Fibroblast of peridontal ligament (primary cell): Measurements from ENCODE around the gene CNBD2.
"Not testable (repeated sequence)": the region's sequence is repeated elsewhere in the genome, so short reads cannot be mapped to it uniquely, and the experiment has no call there.

Source experiments
- DNase-seq: peaks from one replicate; pipeline ENCODE4 v3.0.0-alpha.2; 2010; ENCODE audit errors: extremely low read depth

Gene CNBD2

GRCh38 chr20:35975576-35976373, 7.4 kb downstream of the CNBD2 start:
- DNase-seq, result no peak

- DNase-seq, result peak; percentile 25
These were observed 9.7 kb downstream of the CNBD2 start for GRCh38 chr20:35978041-35978513.

- DNase-seq, result no peak
These were observed 11.2 kb downstream of the CNBD2 start for GRCh38 chr20:35979544-35979943.

GRCh38 chr20:35981969-35982368, 13.6 kb downstream of the CNBD2 start:
- DNase-seq, result no peak

- DNase-seq, result no peak
These were observed 16.0 kb downstream of the CNBD2 start for GRCh38 chr20:35984382-35984781.

- DNase-seq, result no peak
These were observed 17.4 kb downstream of the CNBD2 start for GRCh38 chr20:35985806-35986205.

- DNase-seq, result peak; percentile 23
These were observed 20.6 kb downstream of the CNBD2 start for GRCh38 chr20:35988910-35989463.

- peak; percentile 52 for DNase-seq
These were observed 22.9 kb downstream of the CNBD2 start for GRCh38 chr20:35991142-35991771.

- peak; percentile 69 for DNase-seq
These were observed 24.4 kb downstream of the CNBD2 start for GRCh38 chr20:35992713-35993335.

GRCh38 chr20:35994994-35995453, 26.6 kb downstream of the CNBD2 start:
- peak; percentile 82 for DNase-seq

GRCh38 chr20:35996492-35996891, 28.1 kb downstream of the CNBD2 start:
- not testable (repeated sequence) for DNase-seq

- not testable (repeated sequence) for DNase-seq
These were observed 32.9 kb downstream of the CNBD2 start for GRCh38 chr20:36001331-36001730.

GRCh38 chr20:36002855-36003254, 34.5 kb downstream of the CNBD2 start:
- no peak for DNase-seq

GRCh38 chr20:36004045-36004444, 35.7 kb downstream of the CNBD2 start:
- DNase-seq, result no peak

- no peak for DNase-seq
These were observed 40.2 kb downstream of the CNBD2 start for GRCh38 chr20:36008461-36009035.

- DNase-seq, result no peak
These were observed 41.7 kb downstream of the CNBD2 start for GRCh38 chr20:36010076-36010475.

GRCh38 chr20:36010825-36011224, 42.4 kb downstream of the CNBD2 start:
- DNase-seq, result no peak

- DNase-seq, result no peak
These were observed 47.5 kb downstream of the CNBD2 start for GRCh38 chr20:36015806-36016403.

GRCh38 chr20:36017048-36017951, 48.9 kb downstream of the CNBD2 start:
- peak; percentile 86 for DNase-seq

GRCh38 chr20:36018208-36018988, 50.0 kb downstream of the CNBD2 start:
- DNase-seq, result no peak
